Lung (tissue), 12 donors: Measurements from ENCODE around the gene EGFL8. TPM values are rescaled to one million over a fixed set of nuclear protein-coding genes. Genes with fewer than 3 reads are reported as not detected.
A peak's percentile ranks its signal among the peaks of the same experiment; 100 is the strongest.

Experiments
- ATAC-seq: fragments of 200-7000 bp; cut with Tn5 transposase; one replicate; pipeline ENCODE4 v1.9.1; 2020; ENCODE audit warnings: moderate number of reproducible peaks; ENCODE audit not compliant: insufficient read depth, low FRiP score
- DNase-seq, 3 donors: peaks; one replicate each; pipeline ENCODE4 v3.0.0-alpha.2; 2013 to 2017
- H3K27ac ChIP-seq, 2 donors: one replicate each; pipeline ENCODE4 v1.5.1; 2013; ENCODE audit warnings: mild to moderate bottlenecking in 2 of 2, moderate library complexity in 2 of 2, control low read depth in 1 of 2, inconsistent platforms in 1 of 2, low read depth in 1 of 2, low read length in 1 of 2
- H3K27me3 ChIP-seq, 3 donors: one replicate each; pipeline ENCODE4 v1.5.1; 2013; ENCODE audit warnings: low read length in 2 of 3; ENCODE audit not compliant: control insufficient read depth in 3 of 3, insufficient read depth in 3 of 3
- H3K36me3 ChIP-seq, 4 donors: one replicate each; pipeline ENCODE4 v1.5.1; 2013; ENCODE audit warnings: low read length in 4 of 4, mild to moderate bottlenecking in 1 of 4, moderate library complexity in 1 of 4; ENCODE audit not compliant: control insufficient read depth in 4 of 4, insufficient read depth in 4 of 4
- H3K4me1 ChIP-seq, 5 donors: one replicate each; pipeline ENCODE4 v1.5.1; 2013; ENCODE audit warnings: low read length in 5 of 5, mild to moderate bottlenecking in 2 of 5, moderate library complexity in 1 of 5; ENCODE audit not compliant: control insufficient read depth in 5 of 5, insufficient read depth in 5 of 5
- H3K4me3 ChIP-seq: one replicate; pipeline ENCODE4 v1.5.1; 2013; ENCODE audit warnings: mild to moderate bottlenecking, control low read depth, moderate library complexity
- H3K9ac ChIP-seq, 2 donors: one replicate each; pipeline ENCODE4 v1.5.1; 2013; ENCODE audit warnings: low read length in 2 of 2, control low read depth in 1 of 2; ENCODE audit not compliant: insufficient read depth in 1 of 2
- H3K9me3 ChIP-seq, 4 donors: one replicate each; pipeline ENCODE4 v1.5.1; 2013; ENCODE audit warnings: low read length in 3 of 4, mild to moderate bottlenecking in 1 of 4, moderate library complexity in 1 of 4; ENCODE audit not compliant: control insufficient read depth in 4 of 4, insufficient read depth in 3 of 4
- WGBS, 2 donors: extraction: QIAGEN DNeasy Blood & Tissue Kit; methylation state at CpG; one replicate each; pipeline ENCODE4 v1.1.7; 2013; 5-methylcytosine and 5-hydroxymethylcytosine counted together
- polyA plus RNA-seq, 2 donors: library from polyadenylated mRNA; stranded (reverse); fragments of 200-250 nt; gene quantifications; one replicate each; pipeline ENCODE4 v1.2.1, GENCODE V29; 2013
- total RNA-seq, 2 donors: library from RNA; depleted of rRNA in 1 of 2; stranded (reverse); fragments of >200 nt in 1 of 2; gene quantifications; one replicate each; pipeline ENCODE4 v1.2.1, GENCODE V29; 2014 to 2021
- TF ChIP-seq, protein P1 (sequence below): IDR thresholded peaks from 2 replicates; pipeline ENCODE4 v1.5.1; 2012; ENCODE audit warnings: mild to moderate bottlenecking; ENCODE audit errors: control extremely low read depth, extremely low read depth
- donor health status: control.
- donor health status: control.
- donor health status: Bipolar disorder and iron deficiency.
- donor health status: healthy.
- donor health status: DM: yes; HTN: yes; CAD: no.

EGFL8 gene
- total and polyA plus RNA-seq, 4 donors: 3.8 to 10.9 (median 10.0) TPM

DNA sequence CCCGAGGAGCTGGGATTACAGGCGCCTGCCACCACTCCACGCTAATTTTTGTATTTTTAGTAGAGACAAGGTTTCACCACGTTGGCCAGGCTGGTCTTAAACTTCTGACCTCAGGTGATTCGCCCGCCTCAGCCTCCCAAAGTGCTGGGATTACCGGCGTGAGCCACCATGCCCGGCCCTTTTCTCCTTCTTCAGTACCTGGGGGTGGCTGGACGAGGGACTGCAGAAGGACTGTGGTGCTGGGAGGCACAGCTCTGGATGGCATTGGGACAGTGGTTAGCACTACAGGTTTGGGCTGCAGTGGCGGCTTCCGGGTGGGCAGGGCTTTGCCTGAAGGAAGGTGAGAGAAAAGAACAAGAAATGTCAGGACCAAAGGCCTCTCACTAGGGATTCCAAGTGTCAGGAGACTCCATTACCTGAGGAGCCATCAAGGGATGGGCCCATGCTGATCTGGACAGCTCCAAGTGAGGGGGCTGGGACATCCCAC, 43.8 kb upstream of the EGFL8 start:
- TF ChIP-seq, protein P1, sequence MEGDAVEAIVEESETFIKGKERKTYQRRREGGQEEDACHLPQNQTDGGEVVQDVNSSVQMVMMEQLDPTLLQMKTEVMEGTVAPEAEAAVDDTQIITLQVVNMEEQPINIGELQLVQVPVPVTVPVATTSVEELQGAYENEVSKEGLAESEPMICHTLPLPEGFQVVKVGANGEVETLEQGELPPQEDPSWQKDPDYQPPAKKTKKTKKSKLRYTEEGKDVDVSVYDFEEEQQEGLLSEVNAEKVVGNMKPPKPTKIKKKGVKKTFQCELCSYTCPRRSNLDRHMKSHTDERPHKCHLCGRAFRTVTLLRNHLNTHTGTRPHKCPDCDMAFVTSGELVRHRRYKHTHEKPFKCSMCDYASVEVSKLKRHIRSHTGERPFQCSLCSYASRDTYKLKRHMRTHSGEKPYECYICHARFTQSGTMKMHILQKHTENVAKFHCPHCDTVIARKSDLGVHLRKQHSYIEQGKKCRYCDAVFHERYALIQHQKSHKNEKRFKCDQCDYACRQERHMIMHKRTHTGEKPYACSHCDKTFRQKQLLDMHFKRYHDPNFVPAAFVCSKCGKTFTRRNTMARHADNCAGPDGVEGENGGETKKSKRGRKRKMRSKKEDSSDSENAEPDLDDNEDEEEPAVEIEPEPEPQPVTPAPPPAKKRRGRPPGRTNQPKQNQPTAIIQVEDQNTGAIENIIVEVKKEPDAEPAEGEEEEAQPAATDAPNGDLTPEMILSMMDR: no peak
- Histone ChIP-seq H3K27me3 (no peaks in the 10 kb centered on the region), H3K27ac (no peak overlapping the region), H3K9me3 (no peaks in the 10 kb centered on the region), H3K4me1 (peaks cover 0 to 8% (median 0%) of the 10 kb centered on the region in 5 donors), H3K4me3 (no peak overlapping the region), H3K9ac (no peak overlapping the region), H3K36me3 (peaks cover 0 to 50% (median 42%) of the 10 kb centered on the region in 4 donors)
- no peak for ATAC-seq
- DNase-seq: no peak
- 92 to 96% methylated on average over 10 to 12 of the region's 12 CpGs for WGBS, 2 donors

DNA sequence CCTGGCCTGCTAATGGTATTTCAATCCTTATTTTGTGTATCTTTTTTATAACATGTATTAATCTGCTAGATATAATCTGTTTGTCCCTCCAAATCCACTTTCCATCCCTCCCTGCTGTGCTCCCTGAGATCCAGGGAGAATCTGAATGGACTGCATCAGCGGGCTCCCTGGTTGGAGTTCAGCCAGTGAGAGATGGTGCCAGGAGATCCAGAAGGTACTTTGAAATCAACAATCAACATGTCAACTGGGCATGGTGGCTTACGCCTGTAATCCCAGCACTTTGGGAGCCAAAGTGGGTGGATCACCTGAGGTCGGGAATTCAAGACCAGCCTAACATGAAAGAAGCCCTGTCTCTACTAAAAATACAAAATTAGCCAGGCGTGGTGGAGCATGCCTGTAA, 40.7 kb upstream of the EGFL8 start:
- no peak for DNase-seq
- Histone ChIP-seq H3K9ac (no peak overlapping the region), H3K27me3 (no peaks in the 10 kb centered on the region), H3K27ac (no peak overlapping the region), H3K9me3 (no peaks in the 10 kb centered on the region), H3K4me3 (no peak overlapping the region), H3K4me1 (peaks cover 5 to 25% (median 7%) of the 10 kb centered on the region in 5 donors), H3K36me3 (peaks cover 0 to 45% (median 34%) of the 10 kb centered on the region in 4 donors)
- ATAC-seq: no peak
- TF ChIP-seq, protein P1: no peak
- WGBS, 2 donors: 96% methylated on average over 4 of the region's 4 CpGs

DNA sequence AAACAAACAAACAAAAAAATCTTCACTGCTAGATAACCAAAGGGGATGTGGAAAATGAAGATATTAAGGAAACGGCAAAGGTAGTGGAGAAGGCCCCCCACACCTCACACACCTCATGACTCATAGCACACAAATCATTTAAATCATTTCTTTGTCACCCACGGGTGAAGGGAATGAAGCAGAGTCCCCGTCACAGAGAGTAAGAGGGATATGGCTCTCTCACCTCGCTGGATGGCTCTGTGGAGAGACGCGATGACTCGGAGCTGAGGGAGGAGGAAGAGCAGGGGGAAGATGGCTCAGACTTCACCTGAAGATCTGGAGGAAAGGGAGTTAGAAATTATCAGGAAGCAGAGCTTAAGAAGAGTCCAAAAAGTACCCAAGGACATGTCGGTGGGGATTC, 37.5 kb upstream of the EGFL8 start:
- no peak overlapping the region for H3K4me3 ChIP-seq
- TF ChIP-seq, protein P1: no peak
- peak overlapping the region in 1 of 2 donors; percentile 90 for H3K9ac ChIP-seq
- no peak overlapping the region for H3K27ac ChIP-seq
- DNase-seq: no peak
- no peaks in the 10 kb centered on the region for H3K9me3 ChIP-seq
- peaks cover 0 to 28% (median 20%) of the 10 kb centered on the region in 4 donors for H3K36me3 ChIP-seq
- WGBS, 2 donors: 61 to 77% methylated on average over 8 of the region's 8 CpGs
- H3K4me1 ChIP-seq: peaks cover 13 to 28% (median 15%) of the 10 kb centered on the region in 5 donors
- H3K27me3 ChIP-seq: no peaks in the 10 kb centered on the region
- ATAC-seq: no peak

DNA sequence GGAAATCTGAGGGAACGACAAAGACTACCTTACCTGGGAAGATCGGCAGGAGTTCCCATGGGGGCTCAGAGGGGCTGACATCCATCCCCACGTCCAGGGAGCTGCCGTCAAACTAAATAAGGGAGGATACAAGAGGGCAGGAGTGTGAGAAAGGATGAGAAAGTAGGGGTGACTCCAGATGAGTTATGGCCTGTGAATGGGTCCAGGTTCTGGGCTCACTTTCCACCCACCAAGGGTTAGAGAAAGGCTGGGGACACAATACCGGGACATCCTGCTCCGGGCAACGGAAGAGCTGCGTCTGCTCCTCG, 37.0 kb upstream of the EGFL8 start:
- Histone ChIP-seq H3K36me3 (peaks cover 0 to 25% (median 16%) of the 10 kb centered on the region in 4 donors), H3K27me3 (no peaks in the 10 kb centered on the region), H3K4me3 (peak overlapping the region; percentile 98), H3K27ac (peak overlapping the region in 1 of 2 donors; percentile 96), H3K4me1 (peaks cover 13 to 28% (median 15%) of the 10 kb centered on the region in 5 donors), H3K9me3 (no peaks in the 10 kb centered on the region), H3K9ac (peak overlapping the region in 1 of 2 donors; percentile 90)
- WGBS, 2 donors: 4 to 10% methylated on average over 9 of the region's 9 CpGs
- ATAC-seq: no peak
- TF ChIP-seq, protein P1: no peak
- DNase-seq: no peak
